ENCODE data around the gene CFAP68. TPM values are rescaled to one million over a fixed set of nuclear protein-coding genes. Genes with fewer than 3 reads are reported as not detected.
"Not testable (repeated sequence)": the region's sequence is repeated elsewhere in the genome, so short reads cannot be mapped to it uniquely, and the experiment has no call there.

Gene CFAP68
- total and polyA plus RNA-seq, 2 of the 4 experiments (the other 2 are of a cell fraction), result 10.2 to 17.0 TPM

DNA sequence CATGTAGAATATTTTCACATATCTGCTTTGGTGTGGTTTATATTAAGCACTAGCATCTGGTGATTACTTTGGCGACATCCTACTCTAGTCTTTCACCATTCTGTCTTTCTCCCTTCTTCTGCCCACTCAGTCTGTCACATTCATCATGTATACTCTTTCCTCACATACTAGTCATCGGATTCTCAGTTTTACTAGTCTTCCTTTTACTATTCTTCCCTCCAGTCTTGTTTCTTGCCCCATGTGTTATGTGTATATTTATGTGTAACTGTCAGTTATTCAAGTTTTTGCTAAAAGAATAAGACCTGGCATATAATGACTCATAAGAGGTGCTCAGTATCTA, 53.2 kb downstream of the CFAP68 start:
- CTCF ChIA-PET, result interaction anchor here (1.3 to 3.3 kb wide), 4 partner anchors 12 to 80 kb away, joined by 4 to 13 read pairs (median 5); no protein-coding TSS in a partner anchor
- BruUV-seq (replicated peaks), result no TSS peak
- ATAC-seq (ENCODE audit: low read depth), result no peak
- POLR2A ChIA-PET (ENCODE audit: unreplicated experiment), result no interaction called here
- Histone ChIP-seq H2BK15ac (ENCODE audit: low read depth, low read length) (no peak overlapping the region), H3K4me2 (ENCODE audit: low read depth, low read length) (no peak overlapping the region), H4K8ac (ENCODE audit: low read depth in 2 of 2, low read length in 2 of 2) (no peak overlapping the region), H4K91ac (ENCODE audit: insufficient read depth, low read depth, low read length) (no peak overlapping the region), H2BK5ac (ENCODE audit: low read depth, low read length, poor library complexity, severe bottlenecking) (no peak overlapping the region), H3K4ac (ENCODE audit: low read depth, low read length) (no peak overlapping the region), H3K23ac (ENCODE audit: low read depth, low read length) (no peak overlapping the region), H3K27ac (ENCODE audit: insufficient read depth, low read length) (no peak overlapping the region), H3K14ac (replicated peaks; ENCODE audit: low read depth, low read length) (no peak overlapping the region), H3K27me3 (ENCODE audit: control insufficient read depth, insufficient read depth, low read length) (no peaks in the 10 kb centered on the region), H2AK9ac (replicated peaks; ENCODE audit: low read depth, low read length, poor library complexity) (no peak overlapping the region), H3K18ac (ENCODE audit: low read depth, low read length) (no peak overlapping the region), H3K9me1 (ENCODE audit: insufficient read depth, low read length) (peaks cover 8% of the 10 kb centered on the region), H3K4me3 (ENCODE audit: insufficient read depth, low read depth, low read length) (no peak overlapping the region), H3K9me3 (ENCODE audit: control insufficient read depth, insufficient read depth, low read length) (no peaks in the 10 kb centered on the region), H3K9ac (ENCODE audit: low read depth, low read length) (no peak overlapping the region), H2AFZ (replicated peaks; ENCODE audit: low read length, poor library complexity) (no peak overlapping the region), H3K56ac (ENCODE audit: extremely low read depth, insufficient read depth, low read length) (no peak overlapping the region), H3K36me3 (ENCODE audit: control insufficient read depth, insufficient read depth, low read length) (no peaks in the 10 kb centered on the region), H4K5ac (ENCODE audit: low read depth, low read length) (no peak overlapping the region), H2AK5ac (ENCODE audit: low read depth, low read length) (no peak overlapping the region), H2BK20ac (ENCODE audit: low read depth, low read length) (no peak overlapping the region), H3K4me1 (ENCODE audit: control insufficient read depth, insufficient read depth, low read length) (peaks cover 16% of the 10 kb centered on the region), H4K20me1 (ENCODE audit: insufficient read depth, low read length) (no peaks in the 10 kb centered on the region), H2BK120ac (ENCODE audit: low read depth, low read length) (no peak overlapping the region; the same call in 1 of the 2 replicates), H3K79me1 (ENCODE audit: low read depth in 1 of 2, low read length in 2 of 2) (peaks cover 4 to 10% of the 10 kb centered on the region in 2 experiments; a peak in 3 of 4 replicates)
- DNase-seq, result peak; percentile 28
- in situ Hi-C loops (cut with MboI; ENCODE audit: low sequenced_read_pairs), result no loop called here
- dilution Hi-C loops (cut with HindIII; ENCODE audit: low sequenced_read_pairs, unreplicated experiment), result no loop called here
- WGBS, 2 experiments (ENCODE audit: extremely low coverage in 2 of 2, insufficient read length in 1 of 2), result no CpG with 5 or more reads among the region's 2 CpGs
- intact Hi-C loops (cut with micrococcal nuclease), result loop anchor here (1.0 to 5.0 kb wide), 3 partner anchors 53 to 345 kb away; partner anchors contain the start of genes CFAP68 and FDXACB1
- TF ChIP-seq CEBPB (IDR thresholded peaks at IDR 0.05; ENCODE audit: low read depth, low read length) (peak; percentile 21; the same call in 1 of the 2 replicates), SMC3 (IDR thresholded peaks at IDR 0.05; ENCODE audit: low read depth, low read length) (no peak), RAD21 (IDR thresholded peaks at IDR 0.05; ENCODE audit: low read length) (no peak)
- TF ChIP-seq, protein P1, sequence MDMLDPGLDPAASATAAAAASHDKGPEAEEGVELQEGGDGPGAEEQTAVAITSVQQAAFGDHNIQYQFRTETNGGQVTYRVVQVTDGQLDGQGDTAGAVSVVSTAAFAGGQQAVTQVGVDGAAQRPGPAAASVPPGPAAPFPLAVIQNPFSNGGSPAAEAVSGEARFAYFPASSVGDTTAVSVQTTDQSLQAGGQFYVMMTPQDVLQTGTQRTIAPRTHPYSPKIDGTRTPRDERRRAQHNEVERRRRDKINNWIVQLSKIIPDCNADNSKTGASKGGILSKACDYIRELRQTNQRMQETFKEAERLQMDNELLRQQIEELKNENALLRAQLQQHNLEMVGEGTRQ (IDR thresholded peaks at IDR 0.05; ENCODE audit: low read depth, low read length), result no peak
- TF ChIP-seq, protein P2, sequence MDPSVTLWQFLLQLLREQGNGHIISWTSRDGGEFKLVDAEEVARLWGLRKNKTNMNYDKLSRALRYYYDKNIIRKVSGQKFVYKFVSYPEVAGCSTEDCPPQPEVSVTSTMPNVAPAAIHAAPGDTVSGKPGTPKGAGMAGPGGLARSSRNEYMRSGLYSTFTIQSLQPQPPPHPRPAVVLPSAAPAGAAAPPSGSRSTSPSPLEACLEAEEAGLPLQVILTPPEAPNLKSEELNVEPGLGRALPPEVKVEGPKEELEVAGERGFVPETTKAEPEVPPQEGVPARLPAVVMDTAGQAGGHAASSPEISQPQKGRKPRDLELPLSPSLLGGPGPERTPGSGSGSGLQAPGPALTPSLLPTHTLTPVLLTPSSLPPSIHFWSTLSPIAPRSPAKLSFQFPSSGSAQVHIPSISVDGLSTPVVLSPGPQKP (IDR thresholded peaks at IDR 0.05; ENCODE audit: borderline replicate concordance, low read depth, low read length), result no peak

DNA sequence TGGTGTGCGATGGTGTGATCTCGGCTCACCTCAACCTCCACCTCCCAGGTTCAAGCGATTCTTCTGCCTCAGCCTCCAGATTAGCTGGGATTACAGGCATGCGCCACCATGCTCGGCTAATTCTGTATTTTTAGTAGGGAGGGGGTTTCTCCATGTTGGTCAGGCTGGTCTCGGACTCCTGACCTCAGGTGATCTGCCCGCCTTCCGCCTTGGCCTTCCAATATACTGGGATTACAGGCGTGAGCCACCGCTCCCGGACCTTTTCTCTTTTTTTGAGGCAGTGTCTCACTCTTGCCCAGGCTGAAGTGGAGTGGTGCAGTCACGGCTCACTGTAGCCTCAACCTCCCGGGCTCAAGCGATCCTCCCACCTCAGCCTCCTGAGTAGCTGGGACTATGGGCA, 53.8 kb downstream of the CFAP68 start:
- intact Hi-C loops (cut with micrococcal nuclease), result loop anchor here (5.0 kb wide), 2 partner anchors 149 to 344 kb away; no protein-coding TSS in a partner anchor
- CTCF ChIA-PET, result interaction anchor here (0.6 to 3.3 kb wide), 2 partner anchors 49 to 166 kb away, joined by 4 to 13 read pairs; no protein-coding TSS in a partner anchor
- 96% methylated on average over 3 of the region's 14 CpGs; no CpG with 5 or more reads in 1 of the 2 experiments for WGBS, 2 experiments (ENCODE audit: extremely low coverage in 2 of 2, insufficient read length in 1 of 2)

More for the DNA sequence above, 53.8 kb downstream of the CFAP68 start:
- H4K20me1 ChIP-seq (ENCODE audit: insufficient read depth, low read length); H3K9ac ChIP-seq (ENCODE audit: low read depth, low read length); H2BK15ac ChIP-seq (ENCODE audit: low read depth, low read length); H3K9me3 ChIP-seq (ENCODE audit: control insufficient read depth, insufficient read depth, low read length); H2AK5ac ChIP-seq (ENCODE audit: low read depth, low read length); H3K27me3 ChIP-seq (ENCODE audit: control insufficient read depth, insufficient read depth, low read length); H2BK120ac ChIP-seq (ENCODE audit: low read depth, low read length); in situ Hi-C loops (cut with MboI; ENCODE audit: low sequenced_read_pairs); H3K4ac ChIP-seq (ENCODE audit: low read depth, low read length); ATAC-seq (ENCODE audit: low read depth); H3K4me3 ChIP-seq (ENCODE audit: insufficient read depth, low read depth, low read length); H3K27ac ChIP-seq (ENCODE audit: insufficient read depth, low read length); H3K14ac ChIP-seq (replicated peaks; ENCODE audit: low read depth, low read length); H4K5ac ChIP-seq (ENCODE audit: low read depth, low read length); POLR2A ChIA-PET (ENCODE audit: unreplicated experiment); DNase-seq; H3K18ac ChIP-seq (ENCODE audit: low read depth, low read length); H2BK20ac ChIP-seq (ENCODE audit: low read depth, low read length); H3K23ac ChIP-seq (ENCODE audit: low read depth, low read length); H3K36me3 ChIP-seq (ENCODE audit: control insufficient read depth, insufficient read depth, low read length); BruUV-seq (replicated peaks); H3K56ac ChIP-seq (ENCODE audit: extremely low read depth, insufficient read depth, low read length); H2AFZ ChIP-seq (replicated peaks; ENCODE audit: low read length, poor library complexity); H4K91ac ChIP-seq (ENCODE audit: insufficient read depth, low read depth, low read length); H3K4me2 ChIP-seq (ENCODE audit: low read depth, low read length); dilution Hi-C loops (cut with HindIII; ENCODE audit: low sequenced_read_pairs, unreplicated experiment); H4K8ac ChIP-seq (ENCODE audit: low read depth in 2 of 2, low read length in 2 of 2); H2AK9ac ChIP-seq (replicated peaks; ENCODE audit: low read depth, low read length, poor library complexity); H2BK5ac ChIP-seq (ENCODE audit: low read depth, low read length, poor library complexity, severe bottlenecking): not testable (repeated sequence)
- Histone ChIP-seq H3K9me1 (ENCODE audit: insufficient read depth, low read length) (peaks cover 14% of the 10 kb centered on the region), H3K4me1 (ENCODE audit: control insufficient read depth, insufficient read depth, low read length) (peaks cover 21% of the 10 kb centered on the region), H3K79me1 (ENCODE audit: low read depth in 1 of 2, low read length in 2 of 2) (peaks cover 9 to 16% of the 10 kb centered on the region in 2 experiments; a peak in 3 of 4 replicates)

Measured in IMR-90 (cell line).